ENCODE measurements around the gene CTRL.

DNA sequence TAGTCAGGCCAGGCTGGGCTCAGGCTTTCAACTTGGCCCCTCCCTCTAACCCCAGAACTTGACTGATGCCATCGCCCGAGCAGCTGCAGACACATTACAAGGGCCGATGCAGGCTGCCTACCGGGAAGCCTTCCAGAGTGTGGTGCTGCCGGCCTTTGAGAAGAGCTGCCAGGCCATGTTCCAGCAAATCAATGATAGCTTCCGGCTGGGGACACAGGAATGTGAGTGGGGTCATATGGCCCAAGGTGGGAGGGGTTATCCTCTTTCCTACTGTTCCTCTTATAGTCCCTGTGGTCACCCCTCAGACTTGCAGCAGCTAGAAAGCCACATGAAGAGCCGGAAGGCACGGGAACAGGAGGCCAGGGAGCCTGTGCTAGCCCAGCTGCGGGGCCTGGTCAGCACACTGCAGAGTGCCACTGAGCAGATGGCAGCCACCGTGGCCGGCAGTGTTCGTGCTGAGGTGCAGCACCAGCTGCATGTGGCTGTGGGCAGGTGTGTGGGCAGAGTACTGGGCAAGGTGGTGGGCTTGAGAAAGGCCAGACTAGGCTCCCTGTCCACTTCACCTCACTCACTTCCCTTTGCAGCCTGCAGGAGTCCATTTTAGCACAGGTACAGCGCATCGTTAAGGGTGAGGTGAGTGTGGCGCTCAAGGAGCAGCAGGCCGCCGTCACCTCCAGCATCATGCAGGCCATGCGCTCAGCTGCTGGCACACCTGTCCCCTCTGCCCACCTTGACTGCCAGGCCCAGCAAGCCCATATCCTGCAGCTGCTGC lies 49.1 kb downstream of the CTRL start:
- TF ChIP-seq, protein P1, sequence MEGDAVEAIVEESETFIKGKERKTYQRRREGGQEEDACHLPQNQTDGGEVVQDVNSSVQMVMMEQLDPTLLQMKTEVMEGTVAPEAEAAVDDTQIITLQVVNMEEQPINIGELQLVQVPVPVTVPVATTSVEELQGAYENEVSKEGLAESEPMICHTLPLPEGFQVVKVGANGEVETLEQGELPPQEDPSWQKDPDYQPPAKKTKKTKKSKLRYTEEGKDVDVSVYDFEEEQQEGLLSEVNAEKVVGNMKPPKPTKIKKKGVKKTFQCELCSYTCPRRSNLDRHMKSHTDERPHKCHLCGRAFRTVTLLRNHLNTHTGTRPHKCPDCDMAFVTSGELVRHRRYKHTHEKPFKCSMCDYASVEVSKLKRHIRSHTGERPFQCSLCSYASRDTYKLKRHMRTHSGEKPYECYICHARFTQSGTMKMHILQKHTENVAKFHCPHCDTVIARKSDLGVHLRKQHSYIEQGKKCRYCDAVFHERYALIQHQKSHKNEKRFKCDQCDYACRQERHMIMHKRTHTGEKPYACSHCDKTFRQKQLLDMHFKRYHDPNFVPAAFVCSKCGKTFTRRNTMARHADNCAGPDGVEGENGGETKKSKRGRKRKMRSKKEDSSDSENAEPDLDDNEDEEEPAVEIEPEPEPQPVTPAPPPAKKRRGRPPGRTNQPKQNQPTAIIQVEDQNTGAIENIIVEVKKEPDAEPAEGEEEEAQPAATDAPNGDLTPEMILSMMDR (IDR thresholded peaks at IDR 0.05): no peak
- TF ChIP-seq EP300 (IDR thresholded peaks at IDR 0.05): no peak

All from ovary (tissue), 3 donors.